Body of pancreas (tissue), 4 donors: Measurements from ENCODE around the gene ZNF91. TPM values are rescaled to one million over a fixed set of nuclear protein-coding genes. Genes with fewer than 3 reads are reported as not detected.

ENCODE experiments used
- ATAC-seq: fragments of 150-250 bp; one replicate; pipeline ENCODE4 v1.9.1; 2016
- DNase-seq, 4 donors: peaks; one replicate each; pipeline ENCODE4 v3.0.0-alpha.2; 2019
- H3K27ac ChIP-seq, 4 donors: fragments of 200-600 bp; sonication (generic); 1 replicate in 3 of 4; 2 replicates in 1 of 4; pipeline versions ENCODE4 v1.5.1 to v1.6.1; 2016 to 2019; ENCODE audit warnings: mild to moderate bottlenecking in 1 of 4, mixed read lengths in 1 of 4, moderate library complexity in 1 of 4
- H3K27me3 ChIP-seq, 2 donors: fragments of 200-600 bp; sonication (generic); one replicate each; pipeline ENCODE4 v1.6.0; 2016; ENCODE audit warnings: mild to moderate bottlenecking in 1 of 2
- H3K36me3 ChIP-seq, 2 donors: fragments of 200-600 bp; sonication (generic); replicated peaks in 1 of 2; 2 replicates each; pipeline ENCODE4 v1.5.1; 2016; ENCODE audit warnings: low read depth in 2 of 2; ENCODE audit not compliant: insufficient read depth in 1 of 2
- H3K4me1 ChIP-seq: fragments of 200-600 bp; sonication (generic); one replicate; pipeline ENCODE4 v1.6.0; 2016
- H3K4me3 ChIP-seq, 2 donors: fragments of 200-600 bp; sonication (generic); 1 replicate in 1 of 2; 2 replicates in 1 of 2; pipeline ENCODE4 v1.5.1; 2016 to 2019
- H3K9me3 ChIP-seq, 3 donors: fragments of 200-600 bp; sonication (generic); 1 replicate in 2 of 3; 2 replicates in 1 of 3; pipeline ENCODE4 v1.5.1; 2016
- CTCF ChIP-seq, 7 experiments: fragments of 450-650 bp in 4 of 7; fragments of 200-600 bp in 3 of 7; sonication (generic) in 3 of 7; IDR thresholded peaks; one replicate each; pipeline ENCODE4 v1.5.1; 2016 to 2019; ENCODE audit warnings: antibody characterized with exemption in 7 of 7
- POLR2A ChIP-seq, 3 donors: fragments of 450-650 bp; IDR thresholded peaks; one replicate each; pipeline ENCODE4 v1.6.1; 2016; ENCODE audit warnings: antibody characterized with exemption in 3 of 3, mild to moderate bottlenecking in 2 of 3
- WGBS, 2 donors: methylation state at CpG; one replicate each; pipeline ENCODE4 v1.1.5; 2017; 5-methylcytosine and 5-hydroxymethylcytosine counted together
- intact Hi-C: fragments of 100-400 bp; cut with DNase I; formaldehyde crosslinking; loops from one replicate; pipeline ENCODE4 v1.15.1; 2023
- total RNA-seq, 2 donors: library from RNA; depleted of rRNA; stranded (reverse); fragments of >200 nt; gene quantifications; one replicate each; pipeline ENCODE4 v1.1.0, GENCODE V29; 2016

Gene ZNF91
- total RNA-seq, 2 donors from 2014 or later, result 43.3 to 51.1 TPM

GRCh38 chr19:23391236-23391635 is 4.0 kb downstream of the ZNF91 start:
- Histone ChIP-seq H3K9me3 (no peaks in the 10 kb centered on the region), H3K36me3 (peaks cover 0 to 3% of the 10 kb centered on the region in 2 donors), H3K4me1 (peaks cover 58% of the 10 kb centered on the region), H3K4me3 (no peak overlapping the region), H3K27ac (peak overlapping the region in 1 of 4 donors; percentile 37), H3K27me3 (no peaks in the 10 kb centered on the region)
- no peak for DNase-seq
- no peak for TF ChIP-seq POLR2A (IDR thresholded peaks at IDR 0.05)
- no peak for TF ChIP-seq CTCF (IDR thresholded peaks at IDR 0.05)
- intact Hi-C loops, result no loop called here
- no peak for ATAC-seq

- TF ChIP-seq POLR2A (IDR thresholded peaks at IDR 0.05) (no peak), CTCF (IDR thresholded peaks at IDR 0.05) (no peak)
- WGBS, 2 donors, result 53 to 55% methylated on average over 4 of the region's 4 CpGs
- peaks cover 14% of the 10 kb centered on the region for H3K4me1 ChIP-seq
- no peaks in the 10 kb centered on the region for H3K9me3 ChIP-seq
- no peaks in the 10 kb centered on the region for H3K27me3 ChIP-seq
- H3K27ac ChIP-seq, result peak overlapping the region in 1 of 4 donors; percentile 38
- H3K4me3 ChIP-seq, result no peak overlapping the region
- intact Hi-C loops, result no loop called here
- H3K36me3 ChIP-seq, result peaks cover 0 to 7% of the 10 kb centered on the region in 2 donors
- ATAC-seq (no peak), DNase-seq (peak in 3 of 4 donors; percentile 43 to 49 (median 48))
Observed at GRCh38 chr19:23385404-23385803, 9.9 kb downstream of the ZNF91 start.

- WGBS, 2 donors, result 94 to 97% methylated on average over 9 to 12 of the region's 12 CpGs
- TF ChIP-seq POLR2A (IDR thresholded peaks at IDR 0.05) (no peak), CTCF (IDR thresholded peaks at IDR 0.05) (no peak)
- Histone ChIP-seq H3K36me3 (peaks cover 0 to 7% of the 10 kb centered on the region in 2 donors), H3K9me3 (no peaks in the 10 kb centered on the region), H3K27me3 (no peaks in the 10 kb centered on the region), H3K27ac (no peak overlapping the region), H3K4me1 (peaks cover 8% of the 10 kb centered on the region), H3K4me3 (no peak overlapping the region)
- ATAC-seq (no peak), DNase-seq (no peak)
- intact Hi-C loops, result no loop called here
Observed at GRCh38 chr19:23384858-23385257, 10.4 kb downstream of the ZNF91 start.

GRCh38 chr19:23384166-23384565 is 11.1 kb downstream of the ZNF91 start:
- no peak for TF ChIP-seq CTCF (IDR thresholded peaks at IDR 0.05)
- TF ChIP-seq POLR2A (IDR thresholded peaks at IDR 0.05), result no peak
- intact Hi-C loops, result no loop called here
- H3K4me3 ChIP-seq, result no peak overlapping the region
- 99% methylated on average over 12 of the region's 12 CpGs for WGBS, 2 donors
- H3K27me3 ChIP-seq, result no peaks in the 10 kb centered on the region
- DNase-seq (no peak), ATAC-seq (no peak)
- peaks cover 2% of the 10 kb centered on the region for H3K4me1 ChIP-seq
- H3K36me3 ChIP-seq, result peaks cover 0 to 7% of the 10 kb centered on the region in 2 donors
- H3K9me3 ChIP-seq, result no peaks in the 10 kb centered on the region
- no peak overlapping the region for H3K27ac ChIP-seq

GRCh38 chr19:23382955-23383354 is 12.3 kb downstream of the ZNF91 start:
- Histone ChIP-seq H3K4me3 (no peak overlapping the region), H3K27ac (no peak overlapping the region), H3K4me1 (no peaks in the 10 kb centered on the region), H3K9me3 (no peaks in the 10 kb centered on the region), H3K27me3 (no peaks in the 10 kb centered on the region), H3K36me3 (peaks cover 0 to 9% of the 10 kb centered on the region in 2 donors)
- ATAC-seq (no peak), DNase-seq (no peak)
- intact Hi-C loops, result no loop called here
- TF ChIP-seq POLR2A (IDR thresholded peaks at IDR 0.05), result no peak
- TF ChIP-seq CTCF (IDR thresholded peaks at IDR 0.05), result no peak
